HG02798 (cell line): ENCODE results near the gene PDE4C.

Experiments used
- ATAC-seq: cut with Tn5 transposase; IDR thresholded peaks from one replicate; pipeline ENCODE4 v1.9.1; 2021; ENCODE audit warnings: mild to moderate bottlenecking; ENCODE audit not compliant: unreplicated experiment, poor library complexity

Gene PDE4C

DNA sequence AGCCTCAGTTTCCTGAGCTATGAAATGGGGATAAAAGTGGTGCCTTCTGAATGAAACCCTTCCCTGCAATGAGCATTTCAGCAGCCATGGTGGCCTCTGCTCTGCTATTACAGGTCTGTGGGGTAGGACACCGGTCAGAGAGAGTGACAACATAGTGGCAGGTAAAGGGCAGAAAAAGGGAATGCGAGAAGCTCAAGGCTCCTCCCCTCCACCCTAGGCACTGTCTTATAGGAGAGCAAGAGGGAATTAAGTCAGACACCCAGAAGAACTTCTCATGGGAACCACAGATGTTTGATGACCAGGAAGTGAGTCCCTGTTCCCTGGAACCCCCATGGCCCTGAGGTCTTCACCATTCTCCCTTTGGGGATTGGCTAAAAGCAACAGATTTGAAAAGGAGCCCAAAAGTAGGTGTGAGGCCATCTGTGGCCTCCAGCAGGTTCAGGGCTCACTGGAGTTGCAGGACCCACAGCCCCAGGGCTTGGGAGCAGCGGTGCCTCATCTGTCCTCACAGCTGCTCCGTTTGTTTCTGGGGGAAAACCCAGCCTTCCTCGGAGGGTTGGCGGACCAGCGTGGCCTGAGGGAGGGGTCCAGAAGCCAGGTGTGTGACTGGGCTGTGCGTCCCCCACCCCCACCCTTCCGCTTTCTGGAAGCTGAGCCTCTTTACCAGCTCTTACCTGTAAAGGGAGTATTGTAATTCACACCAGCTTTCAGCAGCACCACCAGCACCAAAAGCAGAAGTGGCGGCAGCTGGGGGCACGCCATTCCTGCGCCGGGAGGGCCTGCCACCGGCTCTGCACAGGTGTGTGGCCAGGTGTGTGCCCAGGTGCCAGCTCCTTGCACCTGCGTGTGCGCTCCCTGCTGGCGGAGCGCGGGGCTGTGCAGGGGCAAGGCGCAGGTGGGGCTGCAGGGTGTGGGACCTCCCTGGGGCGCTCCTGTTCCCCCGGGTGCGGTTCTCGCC is 28.6 kb upstream of the PDE4C start:
- no peak for ATAC-seq

DNA sequence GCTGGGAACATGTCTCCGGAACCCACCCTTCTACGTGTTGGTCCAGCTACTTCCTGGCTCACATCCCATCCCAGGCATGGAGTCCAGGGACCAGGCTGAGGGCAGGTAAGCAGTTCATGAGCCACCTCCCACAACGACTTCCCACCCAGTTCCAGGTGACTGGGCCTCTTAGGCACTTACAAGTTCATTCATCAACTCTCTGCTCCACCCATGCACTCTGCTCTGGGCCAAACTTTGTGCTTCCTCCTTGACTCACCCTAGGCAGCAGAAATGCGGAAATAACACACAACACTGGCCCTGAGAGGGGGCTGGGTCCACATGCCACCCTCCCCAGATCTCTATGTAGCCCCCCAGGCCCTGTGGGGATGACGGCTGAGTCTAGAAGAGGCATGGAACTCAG is 27.5 kb upstream of the PDE4C start:
- ATAC-seq, result no peak

DNA sequence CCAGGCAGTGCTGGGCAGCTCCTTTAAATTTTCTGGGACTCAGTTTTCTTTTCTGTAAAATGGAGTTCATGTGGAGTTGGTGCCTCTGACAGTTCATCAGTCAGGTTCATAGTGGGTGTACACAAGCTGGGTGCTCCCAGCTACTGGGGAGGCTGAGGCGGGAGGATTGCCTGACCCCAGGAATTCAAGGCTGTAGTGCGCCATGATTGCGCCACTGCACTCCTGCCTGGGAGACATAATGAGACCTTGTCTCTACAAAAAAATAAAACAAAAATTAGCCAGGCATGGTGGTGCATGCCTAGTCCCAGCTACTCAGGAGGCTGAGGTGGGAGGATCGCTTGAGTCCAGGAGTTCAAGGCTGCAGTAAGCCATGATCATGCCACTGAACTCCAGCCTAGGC is 26.9 kb upstream of the PDE4C start:
- ATAC-seq, result no peak

DNA sequence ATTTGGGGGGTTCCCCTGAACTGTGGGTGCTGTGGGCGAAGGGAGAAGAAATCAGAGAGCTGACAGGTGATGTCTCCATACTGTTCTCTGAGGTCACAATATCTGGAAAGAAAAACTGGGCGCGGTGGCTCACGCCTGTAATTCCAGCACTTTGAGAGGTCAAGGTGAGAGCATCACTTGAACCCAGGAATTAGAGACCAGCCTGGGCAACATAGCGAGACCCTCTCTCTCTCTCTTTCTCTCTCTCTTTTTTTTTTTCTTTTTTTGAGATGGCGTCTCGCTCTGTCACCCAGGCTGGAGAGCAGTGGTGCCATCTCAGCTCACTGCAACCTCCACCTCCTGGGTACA is 26.1 kb upstream of the PDE4C start:
- ATAC-seq, result no peak

DNA sequence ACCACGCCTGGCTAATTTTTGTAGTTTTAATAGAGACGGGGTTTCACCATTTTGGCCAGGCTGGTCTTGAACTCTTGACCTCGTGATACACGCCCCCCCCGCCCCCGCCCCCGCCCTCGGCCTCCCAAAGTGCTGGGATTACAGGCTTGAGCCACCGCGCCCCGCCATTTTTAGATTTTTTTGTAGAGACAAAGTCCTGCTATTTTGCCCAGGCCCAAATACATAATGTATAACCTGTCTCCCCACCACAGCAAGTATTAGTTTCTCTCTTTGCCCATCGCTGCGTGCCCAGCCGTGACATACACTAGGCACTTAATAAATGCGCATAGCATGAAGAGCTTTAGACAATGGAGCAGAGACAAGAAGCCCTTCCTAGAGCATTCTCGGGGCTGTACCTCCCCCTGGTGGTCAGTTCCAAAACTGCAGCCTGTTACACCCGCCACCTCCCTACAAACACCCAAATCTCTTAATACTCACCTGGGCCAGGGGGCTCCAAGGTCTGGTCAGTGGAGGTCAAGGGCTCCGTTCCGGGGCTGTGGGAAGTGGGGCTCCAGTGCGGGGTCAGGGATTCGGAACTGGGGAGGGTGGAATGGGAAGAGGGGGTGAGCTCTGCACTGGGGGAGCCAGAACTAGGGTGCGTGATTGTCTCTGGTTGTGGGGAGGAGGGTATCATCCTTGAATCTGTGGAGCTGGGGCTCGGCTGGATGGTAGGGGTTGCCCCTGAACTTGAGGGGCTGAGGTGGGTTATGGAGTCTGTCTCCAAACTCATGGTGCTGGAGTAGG is 25.5 kb upstream of the PDE4C start:
- no peak for ATAC-seq

DNA sequence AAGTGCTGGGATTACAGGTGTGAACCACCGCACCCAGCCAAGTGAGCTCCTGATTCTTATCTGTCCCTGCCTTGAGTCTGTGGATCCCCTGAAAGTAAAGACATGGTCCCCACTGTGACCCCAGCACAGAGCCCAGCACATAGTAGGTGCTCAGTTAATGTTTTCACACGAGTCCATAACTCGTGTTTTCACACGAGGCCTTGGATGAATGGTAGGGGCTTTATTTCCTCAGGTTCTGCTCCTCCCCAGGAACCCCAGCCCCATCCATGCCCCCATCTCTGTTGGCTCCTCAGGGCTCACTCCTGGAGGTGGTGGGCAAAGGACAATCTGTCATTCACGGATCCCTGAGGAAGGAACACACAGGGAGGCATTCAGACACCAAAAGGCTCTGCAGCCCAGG is 23.6 kb upstream of the PDE4C start:
- ATAC-seq, result no peak

DNA sequence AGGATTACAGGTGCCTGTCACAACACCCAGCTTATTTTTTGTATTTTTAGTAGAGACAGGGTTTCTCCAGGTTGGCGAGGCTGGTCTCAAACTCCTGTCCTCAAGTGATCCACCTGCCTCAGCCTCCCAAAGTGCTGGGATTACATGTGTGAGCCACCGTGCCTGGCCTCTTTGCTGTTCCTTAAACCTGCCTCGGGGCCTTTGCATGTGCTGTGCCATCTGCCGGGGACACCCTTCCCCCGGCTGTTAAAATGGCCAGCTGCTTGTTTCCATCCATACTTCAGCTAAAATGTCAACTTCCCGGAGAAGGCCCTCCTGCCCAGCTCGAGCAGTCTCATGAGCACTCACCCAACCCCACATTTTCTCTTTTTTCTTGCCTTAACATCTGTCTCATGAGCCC is 19.1 kb upstream of the PDE4C start:
- ATAC-seq, result no peak

DNA sequence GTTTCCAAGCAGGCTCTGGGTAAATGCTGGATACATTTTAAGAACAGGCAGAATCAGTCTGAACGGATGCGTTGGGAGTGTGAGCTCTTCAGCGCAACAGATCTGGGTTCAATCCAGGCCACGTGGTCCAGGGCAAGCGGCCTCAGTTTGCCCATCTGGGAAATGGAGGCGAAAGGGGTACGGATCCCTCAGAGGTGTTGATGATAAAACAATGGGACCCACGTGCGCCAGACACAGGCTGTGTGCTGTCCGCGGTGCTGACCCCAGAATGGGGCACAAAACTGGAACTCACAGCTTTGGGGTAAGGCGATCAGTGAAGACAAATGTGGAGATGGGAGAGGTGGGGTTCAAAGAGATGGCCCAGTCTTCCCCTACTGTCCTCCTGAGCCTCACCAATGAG is 13.1 kb upstream of the PDE4C start:
- ATAC-seq, result no peak

DNA sequence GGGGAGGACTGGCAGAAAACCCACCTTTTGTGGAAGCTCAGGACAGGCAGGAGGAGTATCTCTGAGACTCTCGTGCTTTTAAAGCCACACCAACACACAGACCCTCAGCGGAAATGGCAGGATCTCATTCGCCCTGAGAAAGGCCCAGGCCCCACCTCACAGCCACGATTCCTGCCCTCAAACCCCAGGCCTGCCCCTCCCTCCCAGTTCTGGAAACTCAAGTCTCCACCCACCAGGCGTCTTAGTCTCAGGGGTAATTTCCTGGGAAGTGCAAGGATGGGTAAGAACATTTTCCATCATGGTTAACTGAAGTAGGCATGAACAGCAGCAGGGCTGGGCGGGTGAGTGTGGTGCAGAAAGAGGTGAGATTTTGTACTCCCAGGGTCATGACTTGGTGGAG is 8.0 kb upstream of the PDE4C start:
- no peak for ATAC-seq

DNA sequence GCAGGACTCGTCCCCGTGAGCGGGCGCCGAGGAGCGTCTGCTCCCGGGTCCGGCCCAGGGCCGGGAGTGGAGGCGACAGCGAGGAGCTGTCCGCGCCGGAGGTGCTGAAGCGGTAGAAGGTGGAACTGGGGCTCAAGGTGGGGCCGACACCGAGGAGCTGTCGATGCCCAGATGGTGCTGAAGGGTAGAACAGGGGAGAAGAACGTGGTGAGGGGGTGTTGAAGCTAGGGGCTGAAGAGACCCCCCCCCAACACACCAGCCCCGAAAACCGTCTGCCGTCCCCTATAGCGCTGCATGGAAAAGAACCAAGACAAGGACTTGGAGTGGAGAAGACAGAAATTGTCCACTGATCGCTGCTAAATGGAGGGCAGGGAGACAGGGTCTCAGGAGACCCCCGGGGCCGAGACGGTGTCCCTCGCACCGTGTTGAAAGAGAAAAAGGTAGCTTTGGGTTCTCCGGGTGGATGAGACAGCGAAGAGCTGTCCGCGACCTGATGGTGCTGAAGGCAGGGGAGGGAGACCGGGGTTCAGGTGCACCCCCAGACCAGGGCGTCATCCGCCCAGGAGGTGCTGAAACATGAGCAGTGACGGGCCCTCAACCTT is 7.1 kb upstream of the PDE4C start:
- no peak for ATAC-seq

DNA sequence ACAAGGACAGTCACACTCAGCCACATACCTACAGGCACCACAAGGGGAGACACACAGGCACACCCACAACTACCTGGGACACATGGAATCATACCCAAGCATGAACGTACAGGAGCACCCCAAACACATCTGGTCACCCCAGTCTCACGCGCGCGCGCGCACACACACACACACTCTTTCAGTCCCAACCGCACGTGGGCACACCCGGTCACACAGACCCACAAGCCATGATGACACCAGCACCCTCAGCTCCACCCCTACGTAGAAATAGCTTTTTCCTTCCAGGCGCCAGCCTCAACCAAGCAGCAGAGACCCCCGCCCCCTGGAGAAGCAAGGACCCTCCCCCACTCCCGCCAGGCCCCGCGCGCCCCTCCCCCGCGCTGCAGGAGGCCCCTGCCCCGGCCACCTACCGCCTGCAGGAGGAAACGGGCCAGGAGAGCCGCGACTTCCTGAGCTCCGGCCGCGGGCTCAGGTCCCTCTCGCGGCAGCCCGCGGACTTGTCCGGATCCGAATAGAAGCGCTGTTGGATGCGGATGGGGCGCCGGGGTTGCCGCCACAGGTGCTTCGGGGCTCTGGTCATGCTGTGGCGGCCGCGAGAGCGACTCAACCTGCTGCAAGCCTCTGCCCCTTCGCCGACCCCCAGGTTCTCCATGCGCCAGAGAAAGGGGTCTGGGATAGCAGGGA is 6.4 kb upstream of the PDE4C start:
- ATAC-seq, result no peak

DNA sequence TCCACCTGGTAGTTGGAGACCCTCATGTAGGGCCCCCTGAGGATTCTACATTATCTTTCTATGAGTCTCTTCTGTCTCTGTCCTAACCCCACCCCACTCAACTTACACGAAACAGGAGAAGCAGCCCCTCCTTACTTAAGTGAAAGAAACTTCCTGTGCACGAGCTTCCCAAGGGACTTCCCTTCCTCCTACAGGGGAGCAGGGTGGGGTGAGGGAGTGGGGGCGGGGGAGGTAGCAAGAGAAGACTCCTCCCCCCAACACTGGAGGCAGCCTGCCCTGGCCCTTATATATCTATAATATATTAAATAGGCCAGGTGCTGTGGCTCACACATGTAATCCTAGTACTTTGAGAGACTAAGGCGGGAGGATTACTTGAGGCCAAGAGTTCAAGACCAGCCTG is 5.5 kb upstream of the PDE4C start:
- no peak for ATAC-seq

DNA sequence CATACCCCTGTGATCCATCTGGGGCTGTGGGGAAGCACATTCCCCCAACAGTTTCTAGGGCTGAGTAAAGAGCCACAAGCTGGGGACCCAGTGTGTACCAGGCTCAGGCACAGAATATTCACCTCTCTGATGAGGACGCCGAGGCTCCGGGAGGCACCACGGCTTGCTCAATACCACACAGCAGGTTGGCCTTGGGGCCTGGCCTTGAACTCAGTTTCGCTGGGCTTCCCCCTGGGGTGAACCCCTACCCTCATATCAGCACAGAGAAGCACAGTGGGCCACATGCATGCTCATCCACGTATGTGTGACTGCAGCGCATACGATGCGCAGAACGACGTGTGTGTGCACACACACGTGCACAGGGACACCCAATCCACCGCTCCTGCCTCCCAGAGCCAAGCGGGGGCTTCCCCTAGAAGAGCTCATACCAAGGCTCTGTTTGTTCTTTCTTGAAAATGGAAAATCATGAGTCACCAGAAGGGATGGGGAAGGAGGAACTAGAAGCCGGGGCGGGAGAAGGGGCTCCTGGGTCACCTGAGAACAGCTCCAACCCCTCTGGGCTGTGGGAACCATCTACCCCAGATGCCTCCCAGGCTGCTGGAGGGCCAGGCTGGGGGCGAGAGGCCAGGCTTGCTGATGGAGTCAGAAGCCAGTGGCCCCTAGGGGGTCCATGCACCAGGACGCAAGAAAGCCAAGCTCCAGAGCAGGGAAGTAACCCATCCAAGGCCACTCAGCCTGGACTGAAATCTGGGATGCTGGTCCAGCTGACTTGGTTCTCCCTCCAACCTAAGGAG is 4.9 kb upstream of the PDE4C start:
- ATAC-seq, result no peak

DNA sequence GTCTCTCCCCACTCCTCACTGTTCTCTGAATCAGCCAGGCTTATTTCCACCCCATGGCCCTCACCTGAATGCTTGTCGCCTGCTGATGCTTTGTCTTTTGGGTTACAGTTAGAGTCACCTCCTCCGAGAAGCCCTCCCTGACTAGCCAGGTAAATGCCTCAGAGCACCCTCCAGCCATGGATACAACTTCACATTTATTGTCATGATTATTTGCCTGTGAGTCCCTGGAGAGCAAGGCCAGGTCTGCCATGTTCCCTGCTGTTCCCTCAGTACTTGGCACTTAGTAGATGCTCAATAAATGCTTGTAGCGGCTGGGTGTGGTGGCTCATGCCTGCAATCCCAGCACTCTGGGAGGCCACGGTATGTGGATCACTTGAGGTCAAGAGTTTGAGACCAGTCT is 3.7 kb upstream of the PDE4C start:
- ATAC-seq, result no peak

DNA sequence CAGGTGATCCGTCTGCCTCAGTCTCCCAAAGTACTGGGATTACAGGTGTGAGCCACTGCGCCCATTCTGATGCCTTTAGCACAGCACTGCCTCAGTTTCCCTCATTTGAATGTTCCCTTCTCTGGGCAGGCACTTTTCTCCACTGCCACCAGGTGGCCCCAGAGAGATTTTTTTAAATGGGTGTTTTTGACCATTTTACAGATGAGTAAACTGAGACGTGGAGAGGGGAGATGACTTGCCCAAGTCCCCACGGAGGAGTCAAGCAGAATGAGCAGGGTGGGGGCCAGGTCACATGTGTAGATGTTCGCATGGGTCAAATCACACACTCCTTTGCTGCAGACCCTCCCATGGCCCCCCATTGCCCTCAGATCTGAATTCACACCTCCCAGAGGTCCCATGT is 3.2 kb upstream of the PDE4C start:
- ATAC-seq, result no peak

DNA sequence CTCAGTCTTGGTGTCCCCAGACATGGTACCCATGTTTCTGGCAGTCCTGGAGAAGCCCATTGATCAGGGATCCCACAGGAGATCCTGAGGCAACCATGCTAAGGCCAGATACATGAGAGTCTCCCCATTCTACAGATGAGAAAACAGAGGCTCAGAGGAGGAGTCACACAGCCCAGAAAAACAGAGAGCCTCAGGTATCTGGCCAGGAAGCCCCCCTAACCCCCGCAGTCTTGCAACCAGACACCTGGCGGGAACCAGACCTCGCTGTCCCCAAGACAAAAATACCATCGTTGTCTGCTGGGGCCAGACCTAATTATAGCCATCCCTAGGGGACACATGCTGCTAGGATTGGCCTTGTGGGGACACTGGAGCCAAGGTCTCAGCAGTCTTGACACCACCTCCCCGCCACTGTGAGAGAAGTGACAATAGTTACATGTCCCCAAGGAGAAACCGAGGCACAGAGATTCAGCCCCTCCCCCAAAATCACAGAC is 1.6 kb upstream of the PDE4C start:
- ATAC-seq, result no peak

DNA sequence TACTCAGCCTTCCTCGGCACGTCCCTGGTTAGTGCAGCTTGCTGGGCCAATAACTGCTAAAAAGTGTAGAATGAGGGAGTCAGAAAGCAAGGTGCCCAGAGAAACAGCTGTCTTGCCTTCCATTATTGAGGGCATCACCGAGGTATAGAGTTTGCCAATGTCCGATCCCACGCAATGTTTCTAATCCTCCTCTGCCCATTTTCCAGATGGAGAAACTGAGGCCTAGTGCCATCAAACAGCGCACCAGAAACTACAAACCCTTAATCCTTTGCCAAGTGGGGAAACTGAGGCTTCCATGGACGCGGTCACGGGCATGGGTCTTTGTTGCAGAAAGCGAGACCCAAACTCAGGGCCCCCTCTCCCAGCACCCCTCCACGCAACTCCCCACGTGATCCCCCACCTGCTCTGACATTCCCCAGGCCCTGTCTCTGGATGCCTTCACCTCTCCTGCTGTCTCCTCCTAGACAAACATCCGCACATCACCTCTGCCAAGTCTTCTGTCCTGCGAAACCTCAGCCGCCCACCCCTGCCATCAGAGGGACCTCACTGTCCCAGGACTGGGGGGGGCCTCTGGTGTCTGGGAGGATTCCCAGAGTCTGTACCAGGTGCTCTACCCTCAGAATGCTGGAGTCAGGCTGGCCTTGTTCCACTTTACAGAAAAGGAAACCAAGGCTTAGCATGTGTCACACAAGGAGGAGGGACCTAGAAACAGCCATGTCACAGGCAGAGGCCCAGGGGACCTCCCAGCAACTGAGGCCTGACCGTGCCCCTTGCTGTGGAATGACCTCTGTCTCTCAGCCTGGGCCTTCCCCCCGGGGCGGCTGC is 930 bp upstream of the PDE4C start:
- ATAC-seq, result no peak

DNA sequence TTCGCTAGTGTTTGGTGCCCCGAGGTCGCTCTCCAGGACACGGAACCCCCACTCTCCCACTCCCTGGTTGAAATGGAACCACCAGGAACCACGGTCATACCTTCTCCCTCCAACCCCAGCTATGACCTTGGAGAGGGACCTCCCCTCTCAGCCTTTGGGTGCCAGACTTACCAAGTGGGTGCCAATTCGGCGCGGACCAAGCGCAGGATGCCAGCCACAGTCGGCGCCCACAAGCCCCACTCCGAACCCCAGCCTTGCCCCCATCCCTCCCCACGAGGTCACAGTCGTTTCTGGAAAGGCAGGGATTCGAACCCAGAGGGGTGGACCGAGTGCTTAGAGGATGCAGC is 910 bp downstream of the PDE4C start:
- ATAC-seq, result no peak
